HG03066 (cell line): ENCODE measurements around the gene POLR1A.

ENCODE experiments used
- ATAC-seq: cut with Tn5 transposase; IDR thresholded peaks from one replicate; pipeline ENCODE4 v1.9.1; 2021; ENCODE audit warnings: low read depth; ENCODE audit not compliant: unreplicated experiment

The POLR1A gene

DNA sequence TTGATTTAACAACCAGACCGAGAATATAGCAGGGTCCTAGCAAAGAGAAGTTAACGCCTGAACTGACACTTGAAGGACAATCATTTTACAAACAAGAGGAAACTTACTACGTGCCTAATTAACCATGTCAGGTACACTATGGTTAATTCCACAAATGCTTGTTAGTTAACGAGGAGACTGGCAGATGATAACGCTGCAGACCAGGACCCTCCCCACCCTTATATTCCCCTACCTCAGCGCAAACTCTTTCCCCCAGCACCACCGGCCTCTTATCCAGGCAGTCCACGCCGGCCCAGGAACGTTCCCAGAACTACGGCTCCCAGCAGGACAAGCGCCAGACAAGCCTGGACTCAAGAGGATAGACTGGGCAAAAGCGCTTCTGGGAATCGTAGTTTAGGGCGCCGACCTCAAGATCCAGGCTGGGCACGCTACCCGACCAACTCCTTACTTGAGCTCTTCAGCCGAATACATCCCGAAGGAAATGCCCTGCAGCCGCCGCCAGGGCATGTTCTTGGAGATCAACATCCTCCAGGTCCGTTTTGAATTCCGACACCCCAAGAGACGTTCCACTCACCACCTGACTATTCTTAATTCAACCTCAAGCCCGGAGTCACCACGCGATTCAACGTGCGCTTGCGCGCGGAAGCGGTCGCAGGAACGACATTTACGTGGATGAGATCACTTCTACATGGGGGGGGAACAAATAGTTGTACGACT is at the start of gene POLR1A:
TSS of gene POLR1A (minus strand) at position 635 of the 717 bp plus-strand sequence. CDS start at position 525, 110 bp downstream.
- ATAC-seq = peak; percentile 74

DNA sequence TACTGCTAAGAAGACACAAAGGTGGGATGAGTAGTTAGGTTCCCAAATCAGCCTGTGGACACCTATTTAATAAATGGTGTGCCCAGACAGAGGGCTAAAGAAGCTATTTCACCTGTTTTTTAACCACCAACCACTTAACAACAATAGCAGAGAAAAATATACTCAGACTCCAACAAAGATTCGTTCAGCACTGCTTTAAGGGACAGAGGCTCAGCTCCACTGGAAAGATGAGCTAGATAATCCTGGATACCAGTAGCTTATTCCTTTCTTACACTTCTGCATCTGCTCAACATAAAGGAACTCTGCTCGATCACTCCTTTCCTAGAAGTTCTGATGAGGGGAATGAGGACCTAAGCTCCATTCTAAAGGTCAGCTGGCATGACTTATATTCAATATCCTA is 44.8 kb upstream of the POLR1A start:
- no peak for ATAC-seq

DNA sequence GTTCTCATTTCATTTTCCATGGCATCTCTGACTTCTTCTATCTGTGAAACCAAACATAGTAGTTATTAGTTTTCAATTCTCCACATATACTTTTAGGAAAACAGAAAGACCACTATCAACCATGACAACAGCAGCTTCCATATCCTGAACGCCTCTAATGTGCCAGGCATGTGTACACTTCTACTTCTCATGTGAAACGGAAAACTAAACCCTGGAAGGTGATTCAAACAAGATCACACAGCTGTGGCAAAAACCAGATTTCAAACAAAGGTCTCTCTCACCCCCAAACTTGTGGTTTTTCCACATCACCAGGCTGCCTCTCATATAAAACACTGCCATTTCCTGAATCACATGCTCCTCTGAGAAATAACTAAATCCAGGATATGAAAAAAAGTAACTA is 42.1 kb upstream of the POLR1A start:
- ATAC-seq = no peak

DNA sequence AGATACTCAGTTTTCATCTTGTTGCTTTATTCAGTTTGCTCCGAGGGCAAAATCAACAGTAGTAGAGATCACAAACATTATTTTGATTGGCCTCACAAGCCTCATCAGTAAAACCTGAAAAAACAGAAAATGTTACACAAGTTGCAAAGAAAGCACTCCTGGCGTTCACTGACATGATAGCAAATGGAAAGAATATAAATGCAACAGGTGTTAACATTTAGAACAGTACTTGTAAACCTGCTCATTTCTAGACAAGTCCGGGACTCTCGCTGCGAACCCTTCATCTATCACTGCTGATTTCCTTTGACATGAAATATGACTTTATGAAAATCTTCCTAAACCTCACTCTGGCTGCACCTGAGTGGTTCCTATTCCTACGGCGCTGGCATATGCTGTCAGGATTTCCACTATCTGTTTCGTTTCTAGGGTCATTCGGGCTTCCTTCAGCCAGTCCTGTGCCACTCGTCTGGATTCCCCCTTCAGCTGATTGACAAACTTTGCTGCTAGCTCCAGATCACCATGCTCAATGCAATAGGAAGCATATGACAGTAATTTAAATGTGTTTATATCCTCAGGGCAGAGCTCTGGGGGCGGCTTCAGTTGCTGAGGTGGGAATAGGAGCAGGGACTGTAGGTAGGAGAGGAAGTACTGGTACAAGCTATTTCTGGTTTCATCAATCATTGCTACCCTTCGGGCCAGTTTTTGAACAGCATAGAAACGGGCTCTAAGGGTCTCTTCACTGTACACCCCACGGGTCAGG is 38.4 kb upstream of the POLR1A start:
- ATAC-seq = no peak

DNA sequence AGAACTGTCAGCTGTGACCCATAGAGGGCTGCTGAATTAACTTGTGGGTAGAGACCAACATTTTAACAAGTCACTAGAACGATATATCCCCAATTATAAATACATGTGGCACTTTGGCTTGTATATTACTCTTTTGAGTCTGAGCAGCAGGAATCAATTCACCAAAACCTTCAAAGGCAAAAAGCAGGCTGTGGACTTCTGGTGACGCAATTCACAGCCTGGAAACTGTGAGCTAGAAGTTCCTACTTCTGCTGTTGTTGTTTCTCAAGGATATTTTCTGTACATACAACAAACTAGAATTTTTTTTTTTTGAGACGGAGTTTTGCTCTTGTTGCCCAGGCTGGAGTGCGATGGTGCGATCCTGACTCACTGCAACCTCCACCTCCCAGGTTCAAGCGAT is 37.6 kb upstream of the POLR1A start:
- ATAC-seq = no peak

DNA sequence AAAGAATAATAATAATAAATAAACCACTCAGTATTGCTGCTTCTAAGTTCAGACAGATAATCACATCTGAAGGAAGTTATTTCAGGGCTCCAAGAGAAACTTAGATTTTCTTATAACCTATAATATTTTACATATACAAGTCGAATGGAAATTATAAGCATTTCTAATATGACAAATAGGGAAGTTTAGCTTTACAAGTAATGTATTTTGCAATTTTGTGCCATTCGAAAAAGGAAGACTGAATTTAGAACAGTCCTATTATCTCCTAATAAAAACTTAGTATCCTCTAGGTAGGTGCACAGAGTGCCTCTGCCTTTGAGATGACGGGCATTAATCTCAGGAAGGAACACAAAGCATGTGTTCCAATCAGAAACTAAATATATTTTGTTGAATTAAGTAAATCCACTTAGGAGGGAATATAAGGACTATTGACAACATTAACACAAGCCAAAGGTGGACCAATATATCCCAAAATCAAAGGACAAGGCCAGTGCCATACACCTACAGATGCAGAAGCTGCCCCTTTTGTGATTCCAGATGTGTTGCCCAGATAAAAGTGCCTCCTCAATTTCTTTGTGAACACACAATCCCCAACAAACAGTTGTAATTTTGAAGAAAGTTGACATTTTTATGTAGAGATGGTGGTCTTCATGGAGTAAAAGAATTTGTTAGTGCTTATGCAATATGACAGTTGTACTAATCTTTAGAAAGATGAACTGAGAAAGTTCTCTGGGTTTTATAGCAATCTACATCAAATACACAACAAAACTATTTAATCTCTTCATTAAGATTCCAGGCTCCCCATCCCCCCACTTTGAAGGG is 37.0 kb upstream of the POLR1A start:
- no peak for ATAC-seq

DNA sequence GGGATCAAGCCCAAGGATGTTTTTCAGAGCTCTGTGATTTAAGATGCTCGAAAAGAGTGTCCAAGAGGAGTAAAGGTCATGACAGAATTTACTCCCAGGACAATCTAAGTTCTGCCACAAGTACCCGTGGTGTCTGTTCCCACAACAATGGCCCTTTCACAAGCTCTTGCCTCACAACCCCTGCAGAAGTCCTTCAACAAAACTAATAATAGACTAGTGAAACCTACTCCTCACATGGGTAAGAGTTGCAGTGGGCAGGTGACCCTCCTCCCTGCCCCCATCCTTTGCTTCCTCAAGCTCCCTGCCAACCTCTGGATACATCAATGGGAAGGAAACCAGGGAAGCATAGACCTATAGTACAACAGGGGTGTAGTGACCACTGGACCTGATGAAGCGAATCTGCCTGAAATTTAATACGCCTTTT is 35.3 kb upstream of the POLR1A start:
- ATAC-seq = no peak

DNA sequence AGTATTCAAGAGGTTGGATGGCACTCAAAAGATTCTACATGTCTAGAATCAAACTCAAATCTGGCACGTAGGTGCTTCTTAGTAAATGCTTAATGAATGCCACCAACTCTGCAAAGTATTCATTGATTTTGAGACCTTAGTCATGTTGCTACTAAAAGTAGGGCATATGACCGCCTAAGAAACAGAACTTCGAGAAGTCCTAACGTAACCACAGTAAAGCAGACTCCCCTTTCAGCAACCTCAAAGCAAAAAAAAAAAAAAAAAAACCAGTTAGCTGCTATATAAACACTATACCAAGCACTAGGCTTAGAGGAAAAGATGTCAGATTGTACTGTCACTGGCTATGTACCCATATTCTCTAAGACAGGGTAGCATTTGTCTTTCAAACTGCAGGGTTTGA is 34.3 kb upstream of the POLR1A start:
- no peak for ATAC-seq

DNA sequence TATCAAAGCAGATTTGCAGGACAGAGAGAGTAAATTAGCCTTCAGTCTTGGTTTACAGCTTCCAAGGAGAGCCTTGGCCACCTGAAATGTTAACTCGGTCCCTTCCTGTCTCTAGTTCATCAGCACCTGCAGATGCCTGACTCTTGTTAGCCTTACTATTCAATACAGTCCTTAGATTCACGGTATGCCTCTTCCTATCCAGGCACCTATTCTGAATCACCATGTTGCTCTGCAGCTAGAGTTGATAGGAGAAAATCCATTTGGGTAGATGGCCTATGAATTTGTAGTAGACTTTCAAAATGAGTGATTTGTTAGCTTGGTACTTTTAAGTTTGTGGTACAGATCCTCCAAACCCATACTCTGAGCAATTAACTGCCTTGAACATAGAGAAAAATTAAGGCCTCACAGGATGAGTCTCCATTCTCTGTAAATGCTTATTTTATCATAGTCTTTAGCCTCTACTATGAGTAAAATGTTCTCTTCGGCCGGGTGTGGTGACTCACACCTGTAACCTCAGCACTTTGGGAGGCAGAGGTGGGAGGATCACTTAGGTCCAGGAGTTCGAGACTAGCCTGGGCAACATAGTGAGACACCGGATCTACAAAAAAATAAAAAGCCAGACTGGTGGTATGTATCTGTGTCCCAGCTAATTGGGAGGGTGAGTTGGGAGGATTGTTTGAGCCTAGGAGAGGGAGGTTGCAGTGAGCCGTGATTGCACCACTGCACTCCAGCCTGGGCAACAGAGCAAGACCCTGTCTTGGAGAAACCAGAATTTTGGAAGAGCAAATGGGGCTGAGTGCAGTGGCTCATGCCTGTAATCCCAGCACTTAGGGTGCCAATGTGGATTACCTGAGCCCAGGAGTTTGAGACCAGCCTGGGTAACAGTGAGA is 33.3 kb upstream of the POLR1A start:
- ATAC-seq = no peak

DNA sequence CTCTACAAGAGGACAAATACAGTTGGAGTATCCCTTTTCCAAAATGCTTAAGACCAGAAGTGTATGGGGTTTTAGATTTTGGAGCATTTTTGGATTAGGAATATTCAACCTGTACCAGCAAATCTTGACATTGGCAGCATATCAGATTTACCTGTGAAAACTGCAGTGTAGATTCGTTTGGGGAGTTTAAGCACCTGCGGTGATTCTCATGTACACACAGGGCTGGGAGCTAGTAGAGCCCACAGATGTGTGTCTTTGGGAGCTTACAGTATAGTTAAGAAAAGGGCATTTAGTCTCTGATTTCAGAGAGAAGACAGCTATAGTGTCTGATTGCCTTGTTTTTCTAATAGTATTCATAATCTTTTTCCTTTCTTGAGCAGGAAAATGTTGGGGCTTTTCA is 30.5 kb upstream of the POLR1A start:
- no peak for ATAC-seq

DNA sequence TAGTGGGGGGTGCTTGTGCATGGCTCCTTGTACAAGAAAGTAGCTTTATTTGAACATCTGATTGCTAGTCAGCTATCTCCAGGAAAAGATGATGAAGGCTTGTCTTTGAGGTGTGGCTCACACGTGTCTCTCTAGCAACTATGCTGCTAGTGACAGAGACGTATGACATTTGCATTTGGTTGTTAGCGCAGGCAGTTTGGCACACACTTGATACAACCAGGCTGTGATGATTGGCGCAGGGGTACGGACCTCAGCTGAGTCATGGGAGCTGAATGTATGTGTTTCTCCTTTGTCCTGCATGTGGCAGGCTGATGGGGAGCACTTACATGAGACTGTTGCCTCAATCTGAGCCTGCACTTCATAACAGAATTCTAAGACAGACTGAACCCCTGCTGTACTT is 30.0 kb upstream of the POLR1A start:
- no peak for ATAC-seq

DNA sequence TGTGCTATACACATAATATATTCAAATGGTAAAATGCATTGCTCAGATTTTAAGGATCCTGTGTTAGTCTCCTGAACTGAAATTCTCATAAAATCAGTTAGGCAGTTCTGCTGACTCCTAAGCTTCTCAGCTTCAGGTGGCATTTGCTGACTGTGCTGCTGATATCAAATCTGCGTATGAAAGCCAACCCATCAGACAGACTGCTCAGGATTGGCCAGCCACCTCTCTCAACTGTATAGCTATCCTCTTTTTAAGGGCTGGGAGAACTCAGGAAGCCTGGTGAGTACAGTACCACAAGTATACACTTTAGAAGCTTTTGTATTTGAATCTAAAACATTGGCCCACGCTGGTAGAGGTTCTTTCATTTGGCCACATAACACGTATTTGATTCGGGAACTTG is 29.0 kb upstream of the POLR1A start:
- no peak for ATAC-seq

DNA sequence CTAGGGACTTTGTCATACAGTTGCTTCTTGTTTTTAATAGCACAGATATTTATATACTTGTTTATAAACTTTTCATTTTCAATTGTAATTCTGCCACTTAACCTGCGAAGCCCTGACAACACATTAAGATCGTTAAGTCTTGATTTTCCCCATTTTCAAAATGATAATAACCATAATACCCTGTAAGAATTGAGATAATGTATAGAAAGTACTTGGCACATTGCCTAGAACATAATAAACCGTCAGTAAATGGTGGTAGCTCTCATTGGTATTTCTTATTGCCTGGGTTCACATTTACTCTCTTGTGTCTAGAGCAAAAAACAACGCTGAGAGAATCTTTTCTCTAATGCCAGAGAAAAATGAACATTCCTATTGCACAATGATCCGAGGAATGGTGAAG is 19.0 kb upstream of the POLR1A start:
- ATAC-seq = no peak

DNA sequence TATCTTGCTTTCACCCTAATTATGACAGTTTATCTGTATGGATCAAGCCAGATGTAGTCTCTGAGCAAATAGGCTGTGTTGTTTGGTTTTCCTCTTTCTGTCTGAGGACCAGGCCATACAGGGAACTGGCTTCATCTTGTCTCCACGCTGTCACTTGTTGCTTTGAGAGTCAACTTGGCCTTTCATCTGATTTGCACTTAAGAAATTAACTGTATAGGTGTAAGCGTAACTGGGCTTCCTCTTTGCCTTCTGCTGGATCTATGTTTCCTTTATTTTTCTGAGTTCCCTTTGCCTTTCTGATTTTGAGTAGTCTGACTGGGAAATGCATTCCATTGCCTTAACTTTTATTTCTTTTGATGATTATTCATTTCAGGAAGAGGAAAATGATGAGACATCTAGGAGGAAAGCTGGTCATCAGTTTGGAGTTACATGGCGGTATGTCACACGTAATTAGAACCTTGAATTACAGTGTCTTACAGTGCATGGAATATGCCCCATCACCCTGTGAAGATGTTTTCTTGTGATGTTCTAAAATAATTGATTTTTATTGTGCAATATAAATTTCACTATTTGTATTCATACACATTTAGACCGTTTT is 17.7 kb upstream of the POLR1A start:
- ATAC-seq = no peak

DNA sequence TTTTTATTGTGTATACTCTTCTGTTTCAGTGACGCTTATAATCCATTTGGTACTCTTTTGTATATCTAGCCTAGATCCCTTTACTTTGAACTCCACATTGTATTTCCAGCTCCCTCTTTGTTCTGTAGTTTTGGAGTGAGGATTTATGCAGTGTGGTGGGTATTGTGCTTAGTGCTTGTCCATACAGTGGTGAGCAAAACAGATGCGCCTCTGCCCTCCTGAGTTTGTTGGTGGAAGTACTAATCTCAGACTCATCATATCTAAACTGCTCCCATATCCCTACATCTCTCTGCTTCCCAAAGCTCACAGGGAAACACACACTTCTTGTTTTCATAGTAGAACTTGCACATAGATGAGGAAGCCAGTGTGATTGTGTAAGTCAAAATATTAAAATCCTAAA is 12.4 kb upstream of the POLR1A start:
- ATAC-seq = no peak

DNA sequence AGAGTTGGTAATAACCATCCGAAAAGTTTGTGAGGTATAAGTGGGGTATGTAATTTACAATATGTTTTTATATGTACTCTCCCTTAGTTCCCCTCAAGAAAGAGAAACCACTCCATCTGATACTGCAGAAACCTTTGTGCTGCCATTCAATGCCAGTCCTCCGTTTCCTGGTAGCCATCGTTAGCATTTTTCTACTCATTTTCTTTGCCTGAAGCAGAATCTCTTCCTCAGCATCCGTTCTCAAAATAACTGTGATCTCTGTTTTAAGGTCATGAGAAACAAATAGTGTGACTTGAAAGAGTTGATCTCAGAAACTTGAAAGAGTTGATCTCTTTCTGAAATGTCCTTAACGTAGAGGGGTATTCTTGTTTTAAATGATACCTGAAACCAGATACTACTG is 1.3 kb upstream of the POLR1A start:
- no peak for ATAC-seq

DNA sequence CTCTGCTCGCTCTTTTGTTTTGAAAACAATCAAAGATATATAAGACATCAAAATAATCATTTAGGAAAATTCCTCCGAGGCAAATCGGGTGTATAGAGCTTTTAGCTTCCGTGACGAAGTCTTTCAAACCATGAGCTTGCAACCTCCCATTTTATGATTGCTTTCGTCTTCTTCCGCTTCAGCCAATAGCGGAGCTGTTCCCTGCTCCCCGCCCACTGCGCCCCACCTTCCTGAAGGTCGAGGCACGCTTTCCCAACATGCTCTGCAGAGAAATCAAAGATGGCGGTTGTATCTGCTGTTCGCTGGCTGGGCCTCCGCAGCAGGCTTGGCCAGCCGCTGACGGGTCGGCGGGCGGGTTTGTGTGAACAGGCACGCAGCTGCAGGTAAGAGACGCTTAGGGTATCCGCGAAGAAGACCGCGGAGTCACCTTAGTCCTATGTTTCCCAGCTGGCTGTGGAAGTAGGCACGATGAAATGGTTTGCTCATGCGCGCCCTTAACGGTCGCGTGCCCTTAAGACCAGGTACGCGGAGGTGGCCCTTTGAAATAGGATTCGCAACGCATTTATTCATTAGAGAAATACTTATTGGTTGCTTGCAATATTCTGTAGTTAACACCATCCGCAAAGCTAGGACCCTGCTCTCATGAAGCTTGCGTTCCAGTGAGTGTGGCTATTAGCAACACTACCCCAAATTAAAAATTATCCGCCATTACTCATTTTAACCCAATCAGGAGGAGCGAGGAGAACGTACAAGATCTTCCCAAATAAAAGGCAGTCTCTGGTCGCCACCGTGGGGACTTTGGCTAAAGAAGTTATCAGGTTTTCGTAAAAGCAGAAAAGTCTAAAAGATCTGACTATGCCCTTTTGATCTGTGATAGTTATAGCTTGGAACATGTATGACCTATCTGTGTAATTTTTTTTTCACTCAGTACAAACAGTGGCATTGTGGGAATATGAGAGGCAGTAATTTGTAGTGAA is 571 bp upstream of the POLR1A start, which contains the start of gene PTCD3:
TSS of gene PTCD3 (plus strand) at position 267 of the 977 bp plus-strand sequence. CDS start at position 280, 13 bp downstream.
- ATAC-seq = peak; percentile 88

DNA sequence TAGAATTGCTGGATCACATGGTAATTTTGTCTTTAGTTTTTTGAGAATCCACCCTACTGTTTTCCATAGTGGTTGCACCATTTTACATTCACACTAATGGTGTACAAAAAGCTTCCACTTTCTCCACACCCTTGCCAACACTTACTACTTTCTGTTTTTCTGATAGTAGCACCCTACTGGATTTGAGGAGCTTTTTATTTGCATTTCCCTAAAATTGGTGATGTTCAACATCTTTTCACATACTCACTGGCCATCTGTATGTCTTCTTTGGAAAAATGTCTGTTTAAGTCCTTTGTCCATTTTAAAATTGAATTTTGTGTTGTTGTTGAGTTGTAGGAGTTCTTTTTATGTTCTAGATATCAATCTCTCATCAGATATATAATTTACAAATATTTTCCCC is 3.5 kb downstream of the POLR1A start:
- ATAC-seq = no peak

DNA sequence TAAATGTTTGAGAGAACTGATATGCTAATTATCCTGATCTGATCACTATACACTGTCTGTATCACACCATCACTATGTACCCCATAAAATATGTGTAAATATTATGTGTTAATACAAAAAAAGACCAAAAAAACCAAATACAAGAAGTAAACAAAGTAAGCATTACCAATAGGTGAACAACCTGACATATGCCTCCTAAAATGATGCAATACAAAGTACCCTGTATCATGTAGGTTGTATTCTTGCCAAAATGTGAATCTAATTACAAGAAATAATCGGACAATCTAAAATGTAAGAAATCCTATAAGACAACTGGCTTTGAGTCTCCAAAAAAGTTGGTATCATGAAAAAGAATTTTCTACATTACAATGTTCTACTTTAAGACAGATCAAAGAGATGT is 7.8 kb downstream of the POLR1A start:
- no peak for ATAC-seq
